Activated naive CD8-positive, alpha-beta T cell treated with anti-CD3 and anti-CD28 coated beads for 36 hours (primary cell): ENCODE data around the gene TSSK3. TPM values are rescaled to one million over a fixed set of nuclear protein-coding genes. Genes with fewer than 3 reads are reported as not detected.

Experiments
- DNase-seq: peaks from one replicate; pipeline ENCODE4 v3.0.0; 2021
- H3K27ac Mint-ChIP-seq: one replicate; pipeline ENCODE4 v1.8.0; 2022; ENCODE audit warnings: mild to moderate bottlenecking, moderate library complexity, mixed read lengths
- H3K27me3 Mint-ChIP-seq: one replicate; pipeline ENCODE4 v1.8.0; 2022; ENCODE audit warnings: mild to moderate bottlenecking, mixed read lengths
- H3K36me3 Mint-ChIP-seq: one replicate; pipeline ENCODE4 v1.8.0; 2021; ENCODE audit warnings: mild to moderate bottlenecking, mixed read lengths
- H3K4me1 Mint-ChIP-seq: one replicate; pipeline ENCODE4 v1.8.0; 2021; ENCODE audit warnings: mixed read lengths
- H3K4me3 Mint-ChIP-seq: one replicate; pipeline ENCODE4 v1.8.0; 2022; ENCODE audit warnings: mild to moderate bottlenecking, moderate library complexity, mixed read lengths
- H3K9me3 Mint-ChIP-seq: one replicate; pipeline ENCODE4 v1.8.0; 2022; ENCODE audit warnings: mixed read lengths
- total RNA-seq, 2 experiments: library from RNA; stranded (reverse); gene quantifications; one replicate each; pipeline ENCODE4 v1.2.3, GENCODE V29; 2021

TSSK3 gene, protein sequence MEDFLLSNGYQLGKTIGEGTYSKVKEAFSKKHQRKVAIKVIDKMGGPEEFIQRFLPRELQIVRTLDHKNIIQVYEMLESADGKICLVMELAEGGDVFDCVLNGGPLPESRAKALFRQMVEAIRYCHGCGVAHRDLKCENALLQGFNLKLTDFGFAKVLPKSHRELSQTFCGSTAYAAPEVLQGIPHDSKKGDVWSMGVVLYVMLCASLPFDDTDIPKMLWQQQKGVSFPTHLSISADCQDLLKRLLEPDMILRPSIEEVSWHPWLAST
- under 1 TPM; 0.48 to 0.60 TPM for total RNA-seq

DNA sequence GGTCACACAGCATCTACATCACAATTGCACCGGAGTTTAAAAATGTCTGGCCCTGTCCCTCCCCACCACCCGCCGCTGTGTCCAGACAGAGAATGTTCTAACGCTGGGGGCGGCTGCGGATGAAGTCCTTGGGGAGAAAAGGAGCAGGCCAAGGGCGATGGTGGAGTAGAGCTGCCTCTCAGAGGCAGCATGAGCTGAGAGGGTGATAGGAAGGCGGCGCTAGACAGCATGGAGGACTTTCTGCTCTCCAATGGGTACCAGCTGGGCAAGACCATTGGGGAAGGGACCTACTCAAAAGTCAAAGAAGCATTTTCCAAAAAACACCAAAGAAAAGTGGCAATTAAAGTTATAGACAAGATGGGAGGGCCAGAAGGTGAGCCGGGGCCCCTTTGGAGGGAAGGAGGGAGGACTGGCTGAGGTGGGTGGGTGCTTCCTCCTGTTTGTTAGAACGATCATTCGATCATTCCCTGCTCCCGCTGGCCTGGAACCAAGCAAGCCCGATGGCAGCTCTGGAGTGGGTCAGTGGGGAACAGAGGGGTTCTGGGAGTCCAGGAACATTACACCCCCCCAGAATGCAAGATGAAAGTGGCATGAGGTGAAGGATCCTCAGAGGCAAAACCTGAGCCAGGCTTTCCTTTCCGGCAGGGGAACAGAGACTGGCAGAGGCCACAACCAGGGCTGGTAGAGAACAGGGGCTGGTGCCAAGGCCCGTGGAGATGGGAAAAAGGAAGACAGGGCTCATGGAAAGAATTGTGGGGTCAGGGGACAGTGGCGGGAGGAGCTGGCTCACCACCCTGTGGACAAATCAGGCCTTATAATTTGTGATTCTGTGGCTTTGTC lies at the start of gene TSSK3, which contains the start of gene FAM229A:
TSSK3 (plus strand) TSS at position 66 of the 840 bp plus-strand sequence; CDS start at position 229, 163 bp downstream.
FAM229A (minus strand) TSS at position 12 of the 840 bp plus-strand sequence. CDS start 394 bp downstream, outside the sequence.
- peaks cover 27% of the 10 kb centered on the region for H3K4me1 Mint-ChIP-seq
- H3K36me3 Mint-ChIP-seq: peaks cover 13% of the 10 kb centered on the region
- H3K4me3 Mint-ChIP-seq: no peak within 1 kb of the TSS
- H3K27ac Mint-ChIP-seq: no peak within 1 kb of the TSS
- no peak for DNase-seq
- no peaks in the 10 kb centered on the region for H3K9me3 Mint-ChIP-seq
- no peaks in the 10 kb centered on the region for H3K27me3 Mint-ChIP-seq

DNA sequence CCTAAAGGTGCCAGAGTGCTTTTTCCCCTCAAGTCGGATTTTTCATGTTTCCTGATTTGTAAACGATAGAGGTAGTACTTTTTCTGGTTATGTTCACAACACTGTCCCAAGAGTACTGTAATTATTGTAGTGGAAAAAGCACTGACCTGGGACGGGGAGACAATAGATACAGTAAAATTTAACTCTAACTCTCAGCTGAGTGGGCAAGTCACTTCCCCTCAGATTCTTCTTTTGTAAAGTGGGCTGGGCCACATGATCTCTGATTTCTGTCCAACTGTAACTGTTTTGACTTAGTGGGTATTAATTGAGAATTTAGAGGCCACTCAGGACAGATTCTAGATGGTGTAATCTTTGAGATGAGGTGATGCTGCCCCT lies 45.4 kb upstream of the TSSK3 start:
- Mint-ChIP-seq H3K27me3 (no peaks in the 10 kb centered on the region), H3K9me3 (no peaks in the 10 kb centered on the region), H3K4me1 (peaks cover 17% of the 10 kb centered on the region), H3K27ac (peak overlapping the region; percentile 3), H3K4me3 (no peak overlapping the region), H3K36me3 (peaks cover 20% of the 10 kb centered on the region)
- DNase-seq: no peak

GRCh38 chr1:32318127-32318869 lies 44.0 kb upstream of the TSSK3 start:
- H3K9me3 Mint-ChIP-seq: no peaks in the 10 kb centered on the region
- H3K4me1 Mint-ChIP-seq: peaks cover 27% of the 10 kb centered on the region
- no peaks in the 10 kb centered on the region for H3K27me3 Mint-ChIP-seq
- peaks cover 26% of the 10 kb centered on the region for H3K36me3 Mint-ChIP-seq
- DNase-seq: no peak
- H3K4me3 Mint-ChIP-seq: no peak overlapping the region
- H3K27ac Mint-ChIP-seq: no peak overlapping the region

DNA sequence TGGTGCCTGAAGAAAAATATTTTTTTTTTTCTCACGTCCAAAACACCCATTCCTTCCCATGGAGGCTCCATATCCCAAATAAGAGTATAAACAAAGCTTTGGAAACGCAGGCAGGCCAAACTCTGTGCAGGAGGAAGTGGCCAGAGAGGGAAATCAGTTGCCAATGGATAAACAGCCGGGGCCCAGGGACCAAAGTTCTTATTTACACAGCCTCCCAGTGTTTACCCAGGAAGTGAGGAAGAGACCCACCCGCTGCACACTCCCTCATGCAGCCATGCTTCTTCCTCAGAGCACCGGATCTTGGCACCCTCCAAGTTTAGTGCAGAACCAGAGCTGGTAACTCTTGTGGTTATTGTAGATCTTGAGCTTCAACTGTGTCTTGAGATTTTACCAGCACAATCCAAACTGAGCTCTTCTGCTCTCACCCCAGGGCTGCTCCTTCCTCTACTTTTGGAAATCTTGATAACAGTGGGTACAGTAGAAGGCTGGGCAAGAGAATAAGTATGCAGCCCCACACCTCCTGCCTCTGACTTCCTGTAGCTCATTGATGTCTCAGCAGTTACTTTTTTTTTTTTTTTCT lies 40.5 kb upstream of the TSSK3 start:
- Mint-ChIP-seq H3K27me3 (no peaks in the 10 kb centered on the region), H3K4me3 (peak overlapping the region; percentile 32), H3K4me1 (peaks cover 31% of the 10 kb centered on the region), H3K9me3 (no peaks in the 10 kb centered on the region), H3K36me3 (peaks cover 25% of the 10 kb centered on the region), H3K27ac (peak overlapping the region; percentile 84)
- no peak for DNase-seq

GRCh38 chr1:32327204-32327603 lies 35.1 kb upstream of the TSSK3 start:
- no peaks in the 10 kb centered on the region for H3K27me3 Mint-ChIP-seq
- H3K27ac Mint-ChIP-seq: no peak overlapping the region
- H3K36me3 Mint-ChIP-seq: peaks cover 19% of the 10 kb centered on the region
- no peaks in the 10 kb centered on the region for H3K9me3 Mint-ChIP-seq
- no peak overlapping the region for H3K4me3 Mint-ChIP-seq
- peaks cover 18% of the 10 kb centered on the region for H3K4me1 Mint-ChIP-seq
- no peak for DNase-seq

DNA sequence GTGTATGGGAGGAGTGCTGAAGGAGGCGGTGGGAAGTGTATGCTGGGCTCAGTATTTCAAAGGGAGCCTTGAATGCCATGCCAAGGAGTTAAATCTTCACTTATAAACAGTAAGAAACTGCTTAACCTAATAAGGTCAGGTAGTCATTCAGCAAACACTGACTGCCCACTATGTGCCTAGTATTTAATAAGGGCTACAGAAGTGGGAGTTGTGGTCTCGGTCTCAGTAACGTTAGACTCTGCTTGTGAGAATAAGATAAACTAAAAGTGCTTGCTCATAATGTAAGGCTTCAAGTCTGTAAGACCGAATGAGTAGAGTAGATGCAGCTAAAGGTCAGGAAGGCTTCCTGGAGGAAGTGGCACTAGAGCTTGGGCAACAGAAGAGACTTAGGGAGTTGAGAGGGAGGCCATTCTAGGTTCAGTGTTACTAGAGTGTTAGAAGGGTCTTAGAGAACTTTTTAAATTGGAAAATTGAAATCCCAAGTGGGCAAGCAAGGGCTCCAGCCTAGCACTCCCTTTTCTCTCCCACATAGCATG lies 32.3 kb upstream of the TSSK3 start:
- Mint-ChIP-seq H3K9me3 (no peaks in the 10 kb centered on the region), H3K4me3 (no peak overlapping the region), H3K36me3 (peaks cover 21% of the 10 kb centered on the region), H3K27me3 (no peaks in the 10 kb centered on the region), H3K4me1 (peaks cover 15% of the 10 kb centered on the region), H3K27ac (no peak overlapping the region)
- no peak for DNase-seq

DNA sequence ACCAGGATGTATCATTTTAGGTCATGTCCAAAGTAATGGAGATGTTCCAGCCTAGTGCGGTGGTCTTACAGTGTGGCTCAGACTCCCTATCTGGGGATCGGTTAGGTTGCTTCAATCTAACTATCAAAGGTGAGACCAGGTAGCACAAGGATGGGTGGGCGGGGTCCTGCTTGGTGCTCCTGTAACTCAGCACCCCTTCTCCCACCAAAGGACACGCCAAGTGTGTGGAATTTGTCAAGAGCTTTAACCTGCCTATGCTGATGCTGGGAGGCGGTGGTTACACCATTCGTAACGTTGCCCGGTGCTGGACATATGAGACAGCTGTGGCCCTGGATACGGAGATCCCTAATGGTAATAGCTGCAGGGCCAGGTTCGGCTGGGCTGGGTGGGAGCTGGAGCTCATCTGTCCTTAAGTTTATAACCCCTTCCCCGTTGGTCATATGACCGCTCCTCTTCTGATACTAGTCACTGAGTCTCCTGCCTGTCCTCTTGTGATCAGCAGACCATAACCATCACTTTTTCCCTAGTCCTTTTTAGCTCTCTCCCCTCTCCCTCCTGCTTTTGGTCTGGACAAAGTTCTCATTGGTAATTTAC lies 31.7 kb upstream of the TSSK3 start:
- no peaks in the 10 kb centered on the region for H3K27me3 Mint-ChIP-seq
- no peak overlapping the region for H3K27ac Mint-ChIP-seq
- H3K4me1 Mint-ChIP-seq: peaks cover 16% of the 10 kb centered on the region
- H3K4me3 Mint-ChIP-seq: no peak overlapping the region
- no peaks in the 10 kb centered on the region for H3K9me3 Mint-ChIP-seq
- no peak for DNase-seq
- H3K36me3 Mint-ChIP-seq: peaks cover 21% of the 10 kb centered on the region

DNA sequence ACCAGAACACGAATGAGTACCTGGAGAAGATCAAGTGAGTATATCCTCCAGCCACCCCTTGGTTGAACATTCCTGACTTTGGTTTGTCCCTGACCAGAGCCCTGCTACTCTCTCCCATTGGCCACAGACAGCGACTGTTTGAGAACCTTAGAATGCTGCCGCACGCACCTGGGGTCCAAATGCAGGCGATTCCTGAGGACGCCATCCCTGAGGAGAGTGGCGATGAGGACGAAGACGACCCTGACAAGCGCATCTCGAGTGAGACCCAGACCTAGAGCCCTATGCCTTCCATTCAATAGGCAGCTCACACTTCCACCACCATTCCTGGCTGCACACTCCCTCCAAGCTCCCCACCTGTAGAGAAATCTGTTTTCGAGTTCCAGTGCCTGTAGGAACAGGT lies 30.8 kb upstream of the TSSK3 start:
- DNase-seq: no peak
- Mint-ChIP-seq H3K4me1 (peaks cover 16% of the 10 kb centered on the region), H3K27me3 (no peaks in the 10 kb centered on the region), H3K27ac (peak overlapping the region; percentile 23), H3K9me3 (no peaks in the 10 kb centered on the region), H3K4me3 (no peak overlapping the region), H3K36me3 (peaks cover 21% of the 10 kb centered on the region)

DNA sequence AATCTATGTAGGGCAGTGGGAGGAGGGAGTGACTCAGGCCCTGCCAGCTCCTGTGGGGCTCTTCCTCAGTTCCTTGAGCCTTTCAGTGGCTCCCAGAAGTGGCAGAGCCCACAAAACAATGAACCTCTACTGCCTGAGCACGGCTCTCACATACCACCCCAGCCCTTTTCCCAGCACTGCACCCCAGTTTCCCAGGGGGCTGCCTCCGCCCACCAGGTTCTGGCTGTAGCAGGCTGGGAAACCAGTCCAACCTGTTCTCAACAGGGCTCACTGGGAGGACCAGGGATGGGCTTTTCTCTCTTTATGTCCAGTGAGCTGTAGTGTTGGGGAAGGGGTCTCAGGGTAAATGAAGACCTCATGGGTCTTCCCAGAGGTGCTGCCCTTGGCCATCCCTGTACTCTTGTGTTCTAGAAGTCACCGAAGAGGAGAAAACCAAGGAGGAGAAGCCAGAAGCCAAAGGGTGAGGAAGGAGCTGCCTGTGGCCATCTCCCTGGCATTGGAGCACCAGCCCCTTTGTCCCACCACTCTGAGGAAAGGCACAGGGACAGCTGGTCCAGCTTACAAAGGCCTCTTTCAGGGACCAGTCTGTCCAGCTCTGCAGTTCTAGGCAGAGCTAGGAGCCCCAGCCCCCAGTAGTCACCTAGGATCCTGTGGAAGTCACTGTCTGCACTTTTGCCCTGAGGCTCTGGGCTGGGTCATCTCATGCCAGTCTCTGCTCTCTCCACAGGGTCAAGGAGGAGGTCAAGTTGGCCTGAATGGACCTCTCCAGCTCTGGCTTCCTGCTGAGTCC lies 29.9 kb upstream of the TSSK3 start:
- peaks cover 24% of the 10 kb centered on the region for H3K4me1 Mint-ChIP-seq
- H3K36me3 Mint-ChIP-seq: peaks cover 21% of the 10 kb centered on the region
- H3K4me3 Mint-ChIP-seq: no peak overlapping the region
- H3K27me3 Mint-ChIP-seq: no peaks in the 10 kb centered on the region
- DNase-seq: no peak
- peak overlapping the region; percentile 8 for H3K27ac Mint-ChIP-seq
- no peaks in the 10 kb centered on the region for H3K9me3 Mint-ChIP-seq

GRCh38 chr1:32333251-32333963 lies 28.9 kb upstream of the TSSK3 start:
- no peaks in the 10 kb centered on the region for H3K9me3 Mint-ChIP-seq
- H3K4me1 Mint-ChIP-seq: peaks cover 29% of the 10 kb centered on the region
- DNase-seq: no peak
- H3K36me3 Mint-ChIP-seq: peaks cover 17% of the 10 kb centered on the region
- no peak overlapping the region for H3K4me3 Mint-ChIP-seq
- peak overlapping the region; percentile 2 for H3K27ac Mint-ChIP-seq
- H3K27me3 Mint-ChIP-seq: no peaks in the 10 kb centered on the region

- Mint-ChIP-seq H3K27me3 (no peaks in the 10 kb centered on the region), H3K36me3 (peaks cover 15% of the 10 kb centered on the region), H3K4me3 (peak overlapping the region; percentile 86), H3K9me3 (no peaks in the 10 kb centered on the region), H3K27ac (peak overlapping the region; percentile 11), H3K4me1 (peaks cover 29% of the 10 kb centered on the region)
- DNase-seq: no peak
These were observed 28.0 kb upstream of the TSSK3 start for GRCh38 chr1:32334274-32334861.

- H3K27me3 Mint-ChIP-seq: no peaks in the 10 kb centered on the region
- peaks cover 34% of the 10 kb centered on the region for H3K4me1 Mint-ChIP-seq
- peak; percentile 66 for DNase-seq
- peak overlapping the region; percentile 86 for H3K4me3 Mint-ChIP-seq
- H3K9me3 Mint-ChIP-seq: no peaks in the 10 kb centered on the region
- peak overlapping the region; percentile 13 for H3K27ac Mint-ChIP-seq
- H3K36me3 Mint-ChIP-seq: peaks cover 12% of the 10 kb centered on the region
These were observed 27.3 kb upstream of the TSSK3 start for GRCh38 chr1:32334864-32335534.

GRCh38 chr1:32335535-32335789 lies 26.9 kb upstream of the TSSK3 start:
- Mint-ChIP-seq H3K4me1 (peaks cover 34% of the 10 kb centered on the region), H3K4me3 (peak overlapping the region; percentile 86), H3K36me3 (peaks cover 12% of the 10 kb centered on the region), H3K27me3 (no peaks in the 10 kb centered on the region), H3K27ac (no peak overlapping the region), H3K9me3 (no peaks in the 10 kb centered on the region)
- no peak for DNase-seq
